HCT116 (cell line): ENCODE data around the gene TAGLN. TPM values are rescaled to one million over a fixed set of nuclear protein-coding genes. Genes with fewer than 3 reads are reported as not detected.

Source experiments
- ATAC-seq: fragments of 200-7000 bp; cut with Tn5 transposase; 2 replicates; pipeline ENCODE4 v1.9.1; 2020; ENCODE audit warnings: mild to moderate bottlenecking, moderate library complexity
- BruUV-seq: library from RNA; stranded (reverse); fragments of 400-500 nt; replicated peaks from 2 replicates; lab custom pipeline; 2021; lab: Mats Ljungman, UMichigan
- CTCF ChIA-PET: fragments of 300-600 bp; sonication (Branson Sonifier 250); formaldehyde crosslinking; loops from one replicate; lab custom pipeline; 2021; ENCODE audit warnings: antibody characterized with exemption; lab: Charles Lee
- POLR2A ChIA-PET: fragments of 300-600, 350-600 bp; sonication (Branson Sonifier 250); formaldehyde crosslinking; loops from one replicate; lab custom pipeline; 2021; ENCODE audit warnings: antibody characterized with exemption; lab: Charles Lee
- RAD21 ChIA-PET, 2 experiments: fragments of 300-600 bp; sonication (Branson Sonifier 250); formaldehyde crosslinking; loops; one replicate each; lab custom pipeline; 2023; ENCODE audit warnings: low total read pairs in 2 of 2; ENCODE audit not compliant: uncharacterized antibody in 2 of 2, unreplicated experiment in 2 of 2, low non-redundant PET in 1 of 2; lab: Charles Lee
- DNase-seq: peaks from one replicate; pipeline ENCODE4 v3.0.0-alpha.2; 2010; ENCODE audit warnings: low read depth, low spot score
- H2AFZ ChIP-seq: fragments of 200-600 bp; shearing (Covaris generic), sonication (generic); 2 replicates; pipeline ENCODE4 v1.6.1; 2017; ENCODE audit warnings: low read depth, mixed run types, mixed read lengths, antibody characterized with exemption, low read length; ENCODE audit not compliant: poor library complexity, severe bottlenecking
- H3K27ac ChIP-seq: 2 replicates; pipeline ENCODE4 v1.5.1; 2012; ENCODE audit warnings: low read depth, low read length
- H3K27me3 ChIP-seq: fragments of 200-600 bp; sonication (generic); 2 replicates; pipeline ENCODE4 v1.6.1; 2016; ENCODE audit warnings: mixed run types, low read length, mixed read lengths; ENCODE audit not compliant: insufficient read depth
- H3K36me3 ChIP-seq, 2 experiments: fragments of 200-500 bp in 1 of 2; fragments of 200-600 bp in 1 of 2; sonication (Bioruptor generic) in 1 of 2; sonication (generic) in 1 of 2; 2 replicates each; pipeline versions ENCODE4 v1.5.1 to v1.6.1; 2014 to 2016; ENCODE audit warnings: low read length in 2 of 2, inconsistent platforms in 1 of 2, mixed read lengths in 1 of 2, mixed run types in 1 of 2; ENCODE audit not compliant: insufficient read depth in 2 of 2, control insufficient read depth in 1 of 2
- H3K4me1 ChIP-seq, 2 experiments: fragments of 200-600 bp in 1 of 2; sonication (generic) in 1 of 2; 2 replicates each; pipeline versions ENCODE4 v1.5.1 to v1.6.1; 2012 to 2017; ENCODE audit warnings: low read length in 2 of 2, inconsistent platforms in 1 of 2, mild to moderate bottlenecking in 1 of 2, mixed read lengths in 1 of 2, mixed run types in 1 of 2, moderate library complexity in 1 of 2; ENCODE audit not compliant: insufficient read depth in 2 of 2, control insufficient read depth in 1 of 2
- H3K4me2 ChIP-seq: fragments of 200-600 bp; sonication (generic); 2 replicates; pipeline ENCODE4 v1.6.1; 2017; ENCODE audit warnings: mixed run types, low read length, mixed read lengths
- H3K4me3 ChIP-seq, 2 experiments: fragments of 200-600 bp in 1 of 2; sonication (generic) in 1 of 2; replicated peaks in 1 of 2; 2 replicates each; pipeline ENCODE4 v1.5.1; 2011 to 2016; ENCODE audit warnings: low read length in 2 of 2, control low read depth in 1 of 2, low read depth in 1 of 2, mild to moderate bottlenecking in 1 of 2, mixed read lengths in 1 of 2, mixed run types in 1 of 2
- H3K79me2 ChIP-seq: fragments of 200-600 bp; sonication (generic); 2 replicates; pipeline ENCODE4 v1.6.1; 2017; ENCODE audit warnings: mild to moderate bottlenecking, mixed run types, low read length, moderate library complexity, mixed read lengths; ENCODE audit not compliant: insufficient read depth
- H3K9ac ChIP-seq: fragments of 200-600 bp; sonication (generic); 2 replicates; pipeline ENCODE4 v1.6.1; 2016; ENCODE audit warnings: low read length, mixed read lengths
- H3K9me2 ChIP-seq: fragments of 200-600 bp; sonication (generic), shearing (Covaris generic); 2 replicates; pipeline ENCODE4 v1.6.1; 2017; ENCODE audit warnings: mixed run types, mild to moderate bottlenecking, moderate library complexity; ENCODE audit not compliant: insufficient read depth
- H3K9me3 ChIP-seq, 2 experiments: fragments of 200-500 bp in 1 of 2; fragments of 200-600 bp in 1 of 2; sonication (Bioruptor generic) in 1 of 2; sonication (generic) in 1 of 2; 2 replicates each; pipeline ENCODE4 v1.6.1; 2014 to 2017; ENCODE audit warnings: low read length in 2 of 2, mixed read lengths in 2 of 2, inconsistent platforms in 1 of 2, low read depth in 1 of 2, mild to moderate bottlenecking in 1 of 2, mixed run types in 1 of 2, moderate library complexity in 1 of 2; ENCODE audit not compliant: control insufficient read depth in 1 of 2, insufficient read depth in 1 of 2
- H4K20me1 ChIP-seq: fragments of 200-600 bp; sonication (generic), shearing (Covaris generic); 2 replicates; pipeline ENCODE4 v1.6.1; 2017; ENCODE audit warnings: mixed run types, mild to moderate bottlenecking, moderate library complexity; ENCODE audit not compliant: insufficient read depth
- CBX3 ChIP-seq: IDR thresholded peaks from 2 replicates; pipeline ENCODE4 v1.6.1; 2012; ENCODE audit warnings: low read depth
- ELF1 ChIP-seq: IDR thresholded peaks from 2 replicates; pipeline ENCODE4 v1.6.1; 2012; ENCODE audit warnings: low read depth, borderline replicate concordance
- EZH2phosphoT487 ChIP-seq: fragments of 200-600 bp; IDR thresholded peaks from 2 replicates; pipeline ENCODE4 v1.6.1; 2018; ENCODE audit warnings: antibody characterized with exemption, borderline replicate concordance
- FOSL1 ChIP-seq: IDR thresholded peaks from 2 replicates; pipeline ENCODE4 v1.6.1; 2012; ENCODE audit warnings: low read depth
- POLR2A ChIP-seq: IDR thresholded peaks from 2 replicates; pipeline ENCODE4 v1.7.0; 2011; ENCODE audit warnings: borderline replicate concordance; ENCODE audit not compliant: insufficient read depth, insufficient read length; ENCODE audit errors: extremely low read depth
- POLR2AphosphoS5 ChIP-seq: IDR thresholded peaks from 2 replicates; pipeline ENCODE4 v1.6.1; 2011; ENCODE audit warnings: mild to moderate bottlenecking, low read depth, low read length, moderate library complexity
- REST ChIP-seq: IDR thresholded peaks from 2 replicates; pipeline ENCODE4 v1.6.1; 2012; ENCODE audit warnings: low read depth
- SP1 ChIP-seq: IDR thresholded peaks from 2 replicates; pipeline ENCODE4 v1.6.1; 2012; ENCODE audit warnings: low read depth
- SRF ChIP-seq: IDR thresholded peaks from 2 replicates; pipeline ENCODE4 v1.6.1; 2012; ENCODE audit warnings: low read depth
- TCF7L2 ChIP-seq: IDR thresholded peaks from 2 replicates; pipeline ENCODE4 v1.7.0; 2011; ENCODE audit warnings: borderline replicate concordance, inconsistent platforms; ENCODE audit not compliant: insufficient read depth, insufficient read length; ENCODE audit errors: extremely low read depth
- ZFX ChIP-seq: fragments of 450-650 bp; IDR thresholded peaks from 2 replicates; pipeline ENCODE4 v1.6.1; 2017
- ZNF274 ChIP-seq: fragments of 200-500 bp; sonication (Bioruptor generic); IDR thresholded peaks from 2 replicates; pipeline ENCODE4 v1.6.1; 2014; ENCODE audit warnings: mild to moderate bottlenecking, low read depth, low read length, inconsistent platforms
- intact Hi-C: fragments of 100-400 bp; cut with micrococcal nuclease; formaldehyde crosslinking; loops from 2 replicates; pipeline ENCODE4 v1.10.0; 2022
- total RNA-seq: library from RNA; stranded (reverse); gene quantifications from one replicate; pipeline ENCODE4 v1.2.1, GENCODE V29; 2021; ENCODE audit not compliant: unreplicated experiment

The TAGLN gene
- total RNA-seq, 1 experiment from 2014 or later: 10.0 TPM

GRCh38 chr11:117189191-117189940, 9.8 kb upstream of the TAGLN start:
- Histone ChIP-seq H3K9me2 (no peaks in the 10 kb centered on the region), H3K4me2 (no peak overlapping the region), H3K79me2 (no peaks in the 10 kb centered on the region), H3K36me3 (peaks cover 3 to 7% of the 10 kb centered on the region in 2 experiments; a peak in 1 of 4 replicates), H3K4me1 (no peaks in the 10 kb centered on the region), H3K9me3 (no peaks in the 10 kb centered on the region), H3K9ac (no peak overlapping the region), H2AFZ (no peak overlapping the region), H4K20me1 (no peaks in the 10 kb centered on the region), H3K27ac (no peak overlapping the region), H3K27me3 (no peaks in the 10 kb centered on the region), H3K4me3 (no peak overlapping the region)
- RAD21 ChIA-PET: no interaction called here
- ATAC-seq (no peak), DNase-seq (no peak)
- POLR2A ChIA-PET: no interaction called here
- TF ChIP-seq ELF1 (no peak), POLR2AphosphoS5 (no peak), TCF7L2 (no peak), EZH2phosphoT487 (no peak), SRF (no peak), POLR2A (no peak)
- intact Hi-C loops: no loop called here
- no TSS peak for BruUV-seq
- CTCF ChIA-PET: no interaction called here

- TF ChIP-seq ZFX: no peak
- TF ChIP-seq CBX3: no peak
- no peak for TF ChIP-seq SP1
- TF ChIP-seq REST: no peak
- no peak for TF ChIP-seq TCF7L2
- TF ChIP-seq ZNF274: no peak
- TF ChIP-seq FOSL1: no peak
- no peaks in the 10 kb centered on the region for H3K27me3 ChIP-seq
- H3K79me2 ChIP-seq: no peaks in the 10 kb centered on the region
- no peaks in the 10 kb centered on the region for H3K9me2 ChIP-seq
- no peak overlapping the region for H2AFZ ChIP-seq
- ChIA-PET CTCF (no interaction called here), RAD21 (no interaction called here), POLR2A (no interaction called here)
- H3K4me3 ChIP-seq: no peak overlapping the region
- H4K20me1 ChIP-seq: no peaks in the 10 kb centered on the region
- ATAC-seq: no peak
- peaks cover 3 to 7% of the 10 kb centered on the region in 2 experiments; a peak in 1 of 4 replicates for H3K36me3 ChIP-seq
- intact Hi-C loops: no loop called here
- H3K27ac ChIP-seq: no peak overlapping the region
- no peak overlapping the region for H3K9ac ChIP-seq
- DNase-seq: no peak
- BruUV-seq: no TSS peak
- no peaks in the 10 kb centered on the region for H3K9me3 ChIP-seq
- H3K4me2 ChIP-seq: no peak overlapping the region
- H3K4me1 ChIP-seq: no peaks in the 10 kb centered on the region
Measured at GRCh38 chr11:117189941-117190544, 9.1 kb upstream of the TAGLN start.
